HG02943 (cell line): ENCODE results near the gene MAP3K14.
"Not testable (repeated sequence)": the region's sequence is repeated elsewhere in the genome, so short reads cannot be mapped to it uniquely, and the experiment has no call there.

ENCODE experiments used
- ATAC-seq: cut with Tn5 transposase; IDR thresholded peaks from one replicate; pipeline ENCODE4 v1.9.1; 2021; ENCODE audit warnings: mild to moderate bottlenecking, low read depth, moderate library complexity; ENCODE audit not compliant: unreplicated experiment

Gene MAP3K14

GRCh38 chr17:45316434-45317110, at the start of gene MAP3K14:
MAP3K14 (minus strand) TSS chr17:45317020; CDS start chr17:45290745, 26,275 bp downstream.
- peak; percentile 13 for ATAC-seq

DNA sequence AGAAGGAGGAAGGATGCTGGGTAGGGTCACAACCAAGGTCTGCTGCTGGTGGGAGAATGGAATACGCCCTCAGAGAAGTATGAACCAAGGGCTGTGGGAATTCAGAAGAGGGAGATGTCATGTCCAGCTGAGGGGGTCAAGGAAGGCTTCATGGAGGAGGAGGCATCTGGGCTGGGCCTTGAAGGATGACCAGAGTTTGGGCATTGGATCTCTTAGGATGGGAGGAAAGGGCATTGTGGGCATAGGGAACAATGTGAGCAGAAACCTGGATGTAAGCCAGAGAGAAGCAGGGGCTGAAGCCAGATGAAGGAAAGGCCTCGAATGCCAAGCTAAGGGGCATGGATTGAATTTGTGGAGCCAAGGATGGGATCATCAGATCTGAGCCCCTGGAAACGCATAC, 49.2 kb upstream of the MAP3K14 start:
- ATAC-seq, result no peak

- ATAC-seq, result no peak
Observed at GRCh38 chr17:45364531-45365390, 47.9 kb upstream of the MAP3K14 start.

GRCh38 chr17:45363498-45363897, 46.7 kb upstream of the MAP3K14 start:
- ATAC-seq, result no peak

GRCh38 chr17:45361976-45362375, 45.2 kb upstream of the MAP3K14 start:
- no peak for ATAC-seq

- no peak for ATAC-seq
Observed at GRCh38 chr17:45361451-45361850, 44.6 kb upstream of the MAP3K14 start.

- no peak for ATAC-seq
Observed at GRCh38 chr17:45357364-45357997, 40.7 kb upstream of the MAP3K14 start.

DNA sequence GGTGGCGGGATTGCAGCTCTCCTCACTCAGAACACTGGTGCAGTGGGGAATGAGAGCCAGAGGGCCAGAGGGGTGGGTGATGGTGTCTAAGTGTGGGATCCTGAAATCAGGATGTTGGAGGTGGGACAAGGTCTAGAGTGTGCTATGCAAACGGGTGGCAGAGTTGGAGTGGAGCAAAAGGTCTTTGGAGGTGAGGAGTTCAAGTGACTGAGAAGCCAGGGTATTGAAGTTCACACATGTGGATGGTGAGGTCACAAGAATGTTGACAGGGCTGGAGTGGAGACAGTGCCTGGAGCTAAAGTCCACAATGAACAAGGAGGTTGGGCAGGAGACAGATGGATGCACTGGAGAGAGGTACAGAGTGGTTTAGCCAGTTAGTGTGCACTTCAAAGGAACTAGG, 38.3 kb upstream of the MAP3K14 start:
- no peak for ATAC-seq

DNA sequence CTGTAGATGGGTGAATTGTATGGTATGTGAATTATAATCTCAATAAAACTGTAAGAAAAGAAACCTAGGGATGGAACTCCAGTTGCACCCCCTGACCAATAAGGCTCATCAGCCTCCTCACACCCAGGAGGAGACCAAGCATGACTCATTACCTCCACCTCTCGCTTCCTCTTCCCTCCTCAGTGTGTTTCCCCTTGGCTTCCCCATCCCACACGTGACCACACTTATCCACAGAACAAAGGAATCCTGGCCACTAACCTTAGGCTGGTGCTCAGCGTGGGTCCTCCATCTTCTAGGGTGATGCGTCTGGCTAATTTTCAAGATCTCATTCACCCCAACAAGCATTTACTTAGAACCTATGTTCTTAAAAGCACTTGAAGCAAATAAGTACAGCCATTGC, 36.2 kb upstream of the MAP3K14 start:
- no peak for ATAC-seq

- no peak for ATAC-seq
Observed at GRCh38 chr17:45351831-45352230, 35.0 kb upstream of the MAP3K14 start.

- ATAC-seq, result no peak
Observed at GRCh38 chr17:45347444-45347843, 30.6 kb upstream of the MAP3K14 start.

GRCh38 chr17:45346216-45347015, 29.6 kb upstream of the MAP3K14 start:
- ATAC-seq, result no peak

- ATAC-seq, result no peak
Observed at GRCh38 chr17:45345554-45346215, 28.9 kb upstream of the MAP3K14 start.

GRCh38 chr17:45345246-45345553, 28.4 kb upstream of the MAP3K14 start:
- no peak for ATAC-seq

DNA sequence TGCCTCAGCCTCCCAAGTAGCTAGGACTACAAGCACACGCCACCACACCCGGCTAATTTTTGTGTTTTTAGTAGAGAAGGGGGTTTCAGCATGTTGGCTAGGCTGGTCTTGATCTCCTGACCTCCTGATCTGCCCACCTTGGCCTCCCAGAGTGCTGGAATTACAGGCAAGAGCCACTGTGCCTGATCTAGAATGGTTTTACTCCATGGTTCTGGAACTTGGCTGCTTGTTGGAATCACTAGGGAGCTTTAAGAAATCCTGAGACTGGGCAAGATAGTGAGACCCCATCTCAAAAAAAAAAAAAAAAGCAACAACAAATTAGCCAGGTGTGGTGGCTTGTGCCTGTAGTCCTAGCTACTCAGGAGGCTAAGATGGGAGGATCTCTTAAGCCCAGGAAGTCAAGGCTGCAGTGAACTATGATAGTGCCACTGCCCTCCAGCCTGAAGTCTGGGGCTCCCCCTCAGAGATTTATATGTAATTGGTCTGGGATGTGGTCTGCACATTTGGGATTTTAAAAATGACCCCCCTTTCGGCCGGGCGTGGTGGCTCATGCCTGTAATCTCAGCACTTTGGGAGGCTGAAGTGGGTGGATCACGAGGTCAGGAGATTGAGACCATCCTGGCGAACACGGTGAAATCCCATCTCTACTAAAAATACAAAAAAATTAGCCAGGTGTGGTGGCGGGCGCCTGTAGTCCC, 27.3 kb upstream of the MAP3K14 start:
- ATAC-seq, result not testable (repeated sequence)

DNA sequence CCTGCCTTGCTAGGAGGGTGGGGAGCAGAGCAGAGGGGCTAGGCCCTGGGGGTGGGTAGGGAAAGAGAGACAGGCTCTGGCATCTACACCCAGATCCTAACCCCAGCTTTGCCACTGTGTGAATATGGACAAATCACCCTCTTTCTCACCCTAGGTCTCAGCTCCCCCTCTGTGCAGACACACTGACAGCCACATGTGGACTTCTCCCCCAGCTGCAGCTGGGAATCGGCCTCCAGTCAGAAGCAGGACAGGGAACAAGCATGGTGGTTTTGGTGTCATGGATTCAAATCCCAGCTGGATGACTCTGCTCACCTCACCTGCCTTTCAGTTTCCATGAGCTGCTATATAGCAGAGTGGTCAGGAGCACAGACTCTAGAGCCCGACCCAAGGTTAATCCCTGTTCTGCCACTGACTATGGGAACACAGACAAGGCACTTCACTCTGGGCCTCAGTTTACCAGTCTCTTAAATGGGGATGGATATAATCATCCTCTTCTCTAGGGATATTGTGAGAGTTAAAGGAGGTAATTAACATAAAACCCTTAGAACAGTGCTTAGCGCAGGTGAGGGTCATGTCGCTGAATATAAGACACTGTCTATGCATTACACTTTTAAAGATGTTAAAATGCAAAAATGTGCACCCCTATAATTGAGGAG, 26.2 kb upstream of the MAP3K14 start:
- no peak for ATAC-seq

- ATAC-seq, result no peak
Observed at GRCh38 chr17:45342306-45342705, 25.5 kb upstream of the MAP3K14 start.

- ATAC-seq, result no peak
Observed at GRCh38 chr17:45341533-45342158, 24.8 kb upstream of the MAP3K14 start.
